H1 (cell line): Measurements from ENCODE around the gene HS2ST1. TPM values are rescaled to one million over a fixed set of nuclear protein-coding genes. Genes with fewer than 3 reads are reported as not detected.

Experiments used
- CTCF ChIA-PET: fragments of 300-600 bp; sonication (Branson Sonifier 250); formaldehyde crosslinking; loops from one replicate; lab custom pipeline; 2021; ENCODE audit not compliant: partially characterized antibody; lab: Charles Lee
- POLR2A ChIA-PET: fragments of 300-600 bp; sonication (Branson Sonifier 250); formaldehyde crosslinking; loops from one replicate; lab custom pipeline; 2021; ENCODE audit warnings: inconsistent platforms; ENCODE audit not compliant: partially characterized antibody; lab: Charles Lee
- DNase-seq, 2 experiments: peaks; one replicate each; pipeline versions ENCODE4 v3.0.0 to v3.0.0-alpha.2; 2010 to 2022; ENCODE audit warnings: low spot score in 2 of 2, low read depth in 1 of 2, mixed read lengths in 1 of 2
- FAIRE-seq: peaks from 2 replicates; lab custom pipeline; 2011; peaks lifted over from hg19 to GRCh38; lab: Jason Lieb, UNC
- H2AFZ ChIP-seq: 2 replicates; pipeline ENCODE4 v1.8.1; 2012; ENCODE audit warnings: low read length, inconsistent platforms
- H2AK5ac ChIP-seq: 2 replicates; pipeline ENCODE4 v1.6.1; 2013; ENCODE audit warnings: low read depth, low read length
- H2BK120ac ChIP-seq: replicated peaks from 2 replicates; pipeline ENCODE3; 2013; ENCODE audit warnings: low read depth, low read length, inconsistent platforms
- H2BK12ac ChIP-seq: 2 replicates; pipeline ENCODE4 v1.6.1; 2013; ENCODE audit warnings: low read depth, low read length
- H2BK15ac ChIP-seq: 2 replicates; pipeline ENCODE4 v1.6.1; 2013; ENCODE audit warnings: low read length
- H2BK20ac ChIP-seq: 2 replicates; pipeline ENCODE4 v1.6.1; 2013; ENCODE audit warnings: low read length
- H2BK5ac ChIP-seq: 2 replicates; pipeline ENCODE4 v1.6.1; 2013; ENCODE audit warnings: low read depth, low read length
- H3K14ac ChIP-seq: 2 replicates; pipeline ENCODE4 v1.6.1; 2013; ENCODE audit warnings: inconsistent platforms; ENCODE audit not compliant: insufficient read length
- H3K18ac ChIP-seq: 2 replicates; pipeline ENCODE4 v1.6.1; 2013; ENCODE audit warnings: low read length; ENCODE audit errors: extremely low read depth
- H3K23ac ChIP-seq: 2 replicates; pipeline ENCODE4 v1.6.1; 2013; ENCODE audit warnings: inconsistent platforms; ENCODE audit not compliant: insufficient read length
- H3K23me2 ChIP-seq: 2 replicates; pipeline ENCODE4 v1.6.1; 2013; ENCODE audit warnings: low read depth, low read length
- H3K27ac ChIP-seq: 2 replicates; pipeline ENCODE4 v1.6.1; 2011; ENCODE audit warnings: low read depth, low read length, inconsistent platforms
- H3K27me3 ChIP-seq, 4 experiments: replicated peaks in 1 of 4; 1 replicate in 1 of 4; 2 replicates in 3 of 4; pipeline versions ENCODE4 v1.6.1 to v1.8.1; 2011 to 2013; ENCODE audit warnings: low read length in 3 of 4, mild to moderate bottlenecking in 3 of 4, inconsistent platforms in 2 of 4, mixed read lengths in 2 of 4, moderate library complexity in 1 of 4; ENCODE audit not compliant: control insufficient read depth in 3 of 4, insufficient read depth in 3 of 4; ENCODE audit errors: extremely low read depth in 1 of 4
- H3K36me3 ChIP-seq, 4 experiments: 2 replicates each; pipeline versions ENCODE4 v1.6.1 to v1.8.1; 2011 to 2013; ENCODE audit warnings: mild to moderate bottlenecking in 4 of 4, low read length in 3 of 4, moderate library complexity in 2 of 4, control low read depth in 1 of 4, inconsistent platforms in 1 of 4; ENCODE audit not compliant: insufficient read depth in 4 of 4, control insufficient read depth in 2 of 4
- H3K4ac ChIP-seq: replicated peaks from 2 replicates; pipeline ENCODE3; 2013; ENCODE audit warnings: low read length, low read depth, mixed read lengths, inconsistent platforms; ENCODE audit not compliant: insufficient read length
- H3K4me1 ChIP-seq, 4 experiments: replicated peaks in 1 of 4; 1 replicate in 1 of 4; 2 replicates in 3 of 4; pipeline versions ENCODE4 v1.6.1 to v1.8.1; 2011 to 2013; ENCODE audit warnings: low read length in 3 of 4, inconsistent platforms in 2 of 4, mixed read lengths in 1 of 4; ENCODE audit not compliant: insufficient read depth in 4 of 4, control insufficient read depth in 3 of 4
- H3K4me2 ChIP-seq, 2 experiments: 2 replicates each; pipeline versions ENCODE4 v1.6.1 to v1.8.1; 2011 to 2013; ENCODE audit warnings: low read depth in 2 of 2, low read length in 2 of 2, control low read depth in 1 of 2, inconsistent platforms in 1 of 2, mild to moderate bottlenecking in 1 of 2; ENCODE audit not compliant: insufficient read depth in 1 of 2
- H3K4me3 ChIP-seq, 4 experiments: fragments of 200-600, 300-600 bp in 1 of 4; sonication (generic), shearing (Covaris generic), sonication (Bioruptor Twin) in 1 of 4; 2 replicates each; pipeline versions ENCODE4 v1.5.1 to v1.8.1; 2011 to 2016; ENCODE audit warnings: low read length in 4 of 4, low read depth in 3 of 4, control low read depth in 2 of 4, inconsistent platforms in 2 of 4, mild to moderate bottlenecking in 2 of 4, mixed read lengths in 1 of 4, moderate library complexity in 1 of 4; ENCODE audit not compliant: insufficient read depth in 2 of 4; ENCODE audit errors: extremely low read depth in 1 of 4
- H3K56ac ChIP-seq: replicated peaks from 2 replicates; pipeline ENCODE3; 2013; ENCODE audit warnings: low read depth, mild to moderate bottlenecking, mixed read lengths, low read length, inconsistent platforms; ENCODE audit not compliant: insufficient read length
- H3K79me1 ChIP-seq: 2 replicates; pipeline ENCODE4 v1.6.1; 2013; ENCODE audit warnings: low read depth, low read length, control low read depth
- H3K79me2 ChIP-seq, 2 experiments: 2 replicates each; pipeline versions ENCODE4 v1.6.1 to v1.8.1; 2012 to 2013; ENCODE audit warnings: low read length in 2 of 2, mild to moderate bottlenecking in 2 of 2, inconsistent platforms in 1 of 2; ENCODE audit not compliant: insufficient read depth in 2 of 2, control insufficient read depth in 1 of 2
- H3K9ac ChIP-seq, 4 experiments: replicated peaks in 1 of 4; 1 replicate in 1 of 4; 2 replicates in 3 of 4; pipeline versions ENCODE4 v1.6.1 to v1.8.1; 2011 to 2013; ENCODE audit warnings: low read depth in 3 of 4, low read length in 3 of 4, control low read depth in 2 of 4, mild to moderate bottlenecking in 2 of 4, moderate library complexity in 2 of 4, inconsistent platforms in 1 of 4; ENCODE audit errors: extremely low read depth in 1 of 4
- H3K9me3 ChIP-seq, 2 experiments: 2 replicates each; pipeline versions ENCODE4 v1.6.1 to v1.8.1; 2012 to 2013; ENCODE audit warnings: mild to moderate bottlenecking in 2 of 2, moderate library complexity in 2 of 2, control low read depth in 1 of 2, inconsistent platforms in 1 of 2, low read depth in 1 of 2, low read length in 1 of 2, mixed read lengths in 1 of 2; ENCODE audit not compliant: insufficient read depth in 2 of 2
- H4K20me1 ChIP-seq, 2 experiments: replicated peaks in 1 of 2; 2 replicates each; pipeline versions ENCODE3 to v1.8.1; 2011 to 2013; ENCODE audit warnings: inconsistent platforms in 2 of 2, low read length in 2 of 2, mild to moderate bottlenecking in 1 of 2; ENCODE audit not compliant: insufficient read depth in 2 of 2, control insufficient read depth in 1 of 2
- H4K5ac ChIP-seq: 2 replicates; pipeline ENCODE4 v1.6.1; 2013; ENCODE audit warnings: low read length, low read depth, mixed read lengths, inconsistent platforms; ENCODE audit not compliant: insufficient read length
- H4K8ac ChIP-seq: 2 replicates; pipeline ENCODE4 v1.8.0; 2013; ENCODE audit warnings: mild to moderate bottlenecking, moderate library complexity, low read length, inconsistent platforms; ENCODE audit not compliant: insufficient read depth; ENCODE audit errors: extremely low read depth
- H4K91ac ChIP-seq: replicated peaks from 2 replicates; pipeline ENCODE3; 2013; ENCODE audit warnings: low read length, mixed read lengths, inconsistent platforms; ENCODE audit not compliant: insufficient read length
- ASH2L ChIP-seq: fragments of 200-600, 300-600 bp; sonication (generic); IDR thresholded peaks from one replicate; pipeline ENCODE4 v1.7.1; 2017; ENCODE audit warnings: low read length
- POLR2A ChIP-seq, 2 experiments: IDR thresholded peaks; 1 replicate in 1 of 2; 2 replicates in 1 of 2; pipeline ENCODE4 v1.6.1; 2011; ENCODE audit warnings: low read depth in 2 of 2, low read length in 2 of 2, mild to moderate bottlenecking in 2 of 2; ENCODE audit errors: control extremely low read depth in 1 of 2
- SP1 ChIP-seq: IDR thresholded peaks from 2 replicates; pipeline ENCODE4 v1.6.1; 2011; ENCODE audit warnings: low read depth, low read length
- TAF1 ChIP-seq: IDR thresholded peaks from 2 replicates; pipeline ENCODE4 v1.6.1; 2011; ENCODE audit warnings: mild to moderate bottlenecking, low read depth, low read length
- WGBS, 2 experiments: shearing (Covaris generic) in 1 of 2; methylation state at CpG; one replicate each; pipeline versions ENCODE4 v1.1.6 to v1.1.7; 2013 to 2015; ENCODE audit warnings: low lambda C conversion rate in 2 of 2, mixed read lengths in 2 of 2, inconsistent platforms in 1 of 2, low coverage in 1 of 2, missing lambda C conversion rate in 1 of 2; ENCODE audit not compliant: insufficient replicate concordance in 2 of 2, insufficient coverage in 1 of 2, insufficient read length in 1 of 2; ENCODE audit errors: extremely low coverage in 1 of 2, missing lambda C conversion rate in 1 of 2; 5-methylcytosine and 5-hydroxymethylcytosine counted together
- polyA plus RNA-seq, 7 experiments: library from polyadenylated mRNA; depleted of rRNA in 3 of 7; stranded (reverse) in 5 of 7; unstranded in 2 of 7; fragments of >200 nt in 5 of 7; fragments of 200-250 nt in 2 of 7; gene quantifications; 1 replicate in 5 of 7; 2 replicates in 1 of 7; 4 replicates in 1 of 7; pipeline versions ENCODE4 v1.2.1 to v1.2.3, GENCODE V29; 2011 to 2013; ENCODE audit warnings: missing spikeins in 2 of 7, mixed read lengths in 2 of 7
- total RNA-seq: library from RNA; stranded (reverse); fragmentation: NEBNext Ultra II Directional; extraction: Animal tissue kit (Norgen Biotek cat#: 25700); gene quantifications from 2 replicates; pipeline ENCODE4 v1.2.1, GENCODE V29; 2021
- TF ChIP-seq, protein P1 (sequence below): IDR thresholded peaks from 2 replicates; pipeline ENCODE4 v1.6.1; 2011; ENCODE audit warnings: low read depth, mild to moderate bottlenecking, low read length; ENCODE audit not compliant: insufficient read depth

The HS2ST1 gene
- total and polyA plus RNA-seq, 2 of the 8 experiments (the other 6 are each of a cell fraction or from before 2014, with no cell fraction given), result 5.2 to 28.3 TPM

DNA sequence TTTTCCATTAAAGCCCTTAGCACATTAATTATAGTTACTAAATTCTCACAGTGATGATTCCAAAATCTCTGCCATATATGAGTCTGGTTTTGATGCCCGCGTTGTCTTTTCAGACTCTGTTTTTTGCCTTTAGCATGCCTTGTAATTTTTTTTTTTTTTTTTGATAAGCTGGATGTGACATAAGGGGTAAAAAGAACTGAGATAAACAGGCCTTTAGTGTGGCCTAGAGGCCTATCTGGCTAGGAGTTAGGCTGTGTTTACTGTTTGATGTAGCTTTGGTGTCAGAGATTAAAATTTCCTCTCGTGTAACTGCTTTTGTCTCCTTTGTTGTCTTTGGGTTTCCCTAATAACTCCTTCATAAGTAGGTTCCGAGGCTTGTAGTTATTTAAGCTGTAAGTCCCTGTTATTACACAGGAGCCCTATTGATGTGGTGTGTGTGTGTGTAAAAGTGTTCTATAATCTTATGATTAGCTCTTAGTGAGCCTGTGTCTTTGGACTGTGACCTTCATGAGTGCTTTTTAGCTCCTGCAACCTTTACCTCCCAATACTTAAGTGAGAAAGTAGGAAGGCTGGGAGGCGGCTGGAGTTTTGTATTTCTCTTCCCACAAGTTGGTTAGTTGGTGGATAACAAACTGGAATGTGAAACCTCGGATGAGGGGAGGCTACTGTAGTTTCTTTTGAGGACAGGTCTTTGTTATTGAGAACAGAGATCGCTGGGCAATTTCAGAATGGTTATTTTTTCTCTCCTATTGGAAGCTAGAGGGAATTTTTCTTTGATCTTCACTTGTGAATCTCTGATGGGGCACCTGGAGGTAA, 19.3 kb downstream of the HS2ST1 start:
- H3K9me3 ChIP-seq, result no peaks in the 10 kb centered on the region
- no peaks in the 10 kb centered on the region for H3K36me3 ChIP-seq
- H3K4ac ChIP-seq, result no peak overlapping the region
- H3K79me2 ChIP-seq, result peaks cover 0 to 94% of the 10 kb centered on the region in 2 experiments; a peak in 2 of 4 replicates
- POLR2A ChIA-PET, result interaction anchor here (0.9 to 7.5 kb wide), 3 partner anchors 19 to 119 kb away, joined by 3 to 49 read pairs (median 3); partner anchors contain the start of genes HS2ST1 and SELENOF
- no peak overlapping the region for H3K23ac ChIP-seq
- no peaks in the 10 kb centered on the region for H3K23me2 ChIP-seq
- H4K91ac ChIP-seq, result no peak overlapping the region
- H2BK12ac ChIP-seq, result peak overlapping the region; percentile 82; the same call in 1 of the 2 replicates
- H3K27ac ChIP-seq, result peak overlapping the region; percentile 81
- H2BK120ac ChIP-seq, result peak overlapping the region; percentile 13
- no peaks in the 10 kb centered on the region for H3K79me1 ChIP-seq
- 0 out of 2 replicates have a peak overlapping the region, but pooled peaks have one; percentile 20 for H3K18ac ChIP-seq
- peak; percentile 41; the same call in 1 of the 2 replicates for TF ChIP-seq TAF1
- TF ChIP-seq, protein P1, sequence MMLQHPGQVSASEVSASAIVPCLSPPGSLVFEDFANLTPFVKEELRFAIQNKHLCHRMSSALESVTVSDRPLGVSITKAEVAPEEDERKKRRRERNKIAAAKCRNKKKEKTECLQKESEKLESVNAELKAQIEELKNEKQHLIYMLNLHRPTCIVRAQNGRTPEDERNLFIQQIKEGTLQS, result no peak
- TF ChIP-seq ASH2L, result peak; percentile 72
- 0 out of 3 replicates have a peak, but pooled peaks of 1 of the 2 experiments have one; percentile 10 for TF ChIP-seq POLR2A (IDR thresholded peaks at IDR 0.05; ENCODE audit: control extremely low read depth in 1 of 2, low read depth in 2 of 2, low read length in 2 of 2)
- TF ChIP-seq SP1, result peak; percentile 48; the same call in 1 of the 2 replicates
- peak overlapping the region; percentile 24 for H4K5ac ChIP-seq
- no peaks in the 10 kb centered on the region for H4K20me1 ChIP-seq
- peak overlapping the region; percentile 55 to 58 for H3K4me2 ChIP-seq
- peak overlapping the region in 3 of 4 experiments; percentile 9 to 41 (median 17); a peak in 1 of 7 replicates for H3K9ac ChIP-seq
- H3K56ac ChIP-seq, result peak overlapping the region; percentile 35
- DNase-seq (no peak), FAIRE-seq (peak; percentile 73)
- H2BK15ac ChIP-seq, result no peak overlapping the region
- H2BK5ac ChIP-seq, result peak overlapping the region; percentile 76
- no peaks in the 10 kb centered on the region for H3K27me3 ChIP-seq
- H2AFZ ChIP-seq, result no peak overlapping the region
- peak overlapping the region in 2 of 4 experiments; percentile 4 to 38; a peak in 4 of 8 replicates for H3K4me3 ChIP-seq
- H4K8ac ChIP-seq, result no peak overlapping the region
- WGBS, 2 experiments, result 51% methylated on average over 7 of the region's 7 CpGs; no CpG with 5 or more reads in 1 of the 2 experiments
- H2AK5ac ChIP-seq, result no peak overlapping the region
- 0 out of 2 replicates have a peak overlapping the region, but pooled peaks have one; percentile 62 for H2BK20ac ChIP-seq
- CTCF ChIA-PET, result interaction anchor here (0.5 to 1.1 kb wide), 3 partner anchors 24 to 43 kb away, joined by 3 to 4 read pairs (median 3); no protein-coding TSS in a partner anchor
- no peak overlapping the region for H3K14ac ChIP-seq
- peaks cover 1 to 10% (median 7%) of the 10 kb centered on the region in 4 experiments; a peak in 4 of 7 replicates for H3K4me1 ChIP-seq
